Measurements from ENCODE around the gene STAG1.

DNA sequence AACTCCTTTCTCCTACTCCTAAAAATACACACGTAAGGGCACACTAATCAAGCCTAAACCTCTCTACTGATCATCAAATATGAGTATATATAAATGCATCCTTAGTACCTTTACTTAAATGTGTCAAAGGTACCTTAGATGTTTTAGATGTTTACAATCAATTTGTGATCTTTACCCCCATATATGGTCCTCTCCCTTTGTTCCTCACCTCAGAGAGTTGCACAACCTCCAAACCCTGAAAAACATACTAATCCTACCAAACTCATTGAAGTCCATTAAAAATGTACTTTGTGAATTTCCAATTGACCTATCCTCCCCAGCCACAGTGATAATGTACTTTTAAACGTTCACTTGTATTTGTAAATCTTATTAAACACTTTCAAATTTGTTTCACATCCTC is 249.1 kb downstream of the STAG1 start:
- TF ChIP-seq, protein P1, sequence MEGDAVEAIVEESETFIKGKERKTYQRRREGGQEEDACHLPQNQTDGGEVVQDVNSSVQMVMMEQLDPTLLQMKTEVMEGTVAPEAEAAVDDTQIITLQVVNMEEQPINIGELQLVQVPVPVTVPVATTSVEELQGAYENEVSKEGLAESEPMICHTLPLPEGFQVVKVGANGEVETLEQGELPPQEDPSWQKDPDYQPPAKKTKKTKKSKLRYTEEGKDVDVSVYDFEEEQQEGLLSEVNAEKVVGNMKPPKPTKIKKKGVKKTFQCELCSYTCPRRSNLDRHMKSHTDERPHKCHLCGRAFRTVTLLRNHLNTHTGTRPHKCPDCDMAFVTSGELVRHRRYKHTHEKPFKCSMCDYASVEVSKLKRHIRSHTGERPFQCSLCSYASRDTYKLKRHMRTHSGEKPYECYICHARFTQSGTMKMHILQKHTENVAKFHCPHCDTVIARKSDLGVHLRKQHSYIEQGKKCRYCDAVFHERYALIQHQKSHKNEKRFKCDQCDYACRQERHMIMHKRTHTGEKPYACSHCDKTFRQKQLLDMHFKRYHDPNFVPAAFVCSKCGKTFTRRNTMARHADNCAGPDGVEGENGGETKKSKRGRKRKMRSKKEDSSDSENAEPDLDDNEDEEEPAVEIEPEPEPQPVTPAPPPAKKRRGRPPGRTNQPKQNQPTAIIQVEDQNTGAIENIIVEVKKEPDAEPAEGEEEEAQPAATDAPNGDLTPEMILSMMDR (IDR thresholded peaks at IDR 0.05) = no peak
- TF ChIP-seq POLR2AphosphoS5 (IDR thresholded peaks at IDR 0.05; ENCODE audit: low read depth, low read length) (no peak), TCF7L2 (IDR thresholded peaks at IDR 0.05; ENCODE audit: low read depth, low read length) (no peak)

Data from Panc1 (cell line).